Rectal smooth muscle tissue (tissue), 1 donor: ENCODE data around the gene ST8SIA3.

Experiments
- H3K27ac ChIP-seq: one replicate; pipeline ENCODE4 v1.7.0; 2013; ENCODE audit warnings: low read depth, low read length, inconsistent platforms
- H3K27me3 ChIP-seq: one replicate; pipeline ENCODE4 v1.7.0; 2013; ENCODE audit warnings: low read length; ENCODE audit not compliant: control insufficient read depth, insufficient read depth
- H3K36me3 ChIP-seq: one replicate; pipeline ENCODE4 v1.7.0; 2013; ENCODE audit warnings: low read length; ENCODE audit not compliant: control insufficient read depth, insufficient read depth
- H3K4me1 ChIP-seq: one replicate; pipeline ENCODE4 v1.7.0; 2013; ENCODE audit warnings: low read length; ENCODE audit not compliant: control insufficient read depth, insufficient read depth
- H3K4me3 ChIP-seq: one replicate; pipeline ENCODE4 v1.7.0; 2013; ENCODE audit warnings: low read length
- H3K9ac ChIP-seq: one replicate; pipeline ENCODE4 v1.7.0; 2013; ENCODE audit warnings: low read length

ST8SIA3 gene, protein sequence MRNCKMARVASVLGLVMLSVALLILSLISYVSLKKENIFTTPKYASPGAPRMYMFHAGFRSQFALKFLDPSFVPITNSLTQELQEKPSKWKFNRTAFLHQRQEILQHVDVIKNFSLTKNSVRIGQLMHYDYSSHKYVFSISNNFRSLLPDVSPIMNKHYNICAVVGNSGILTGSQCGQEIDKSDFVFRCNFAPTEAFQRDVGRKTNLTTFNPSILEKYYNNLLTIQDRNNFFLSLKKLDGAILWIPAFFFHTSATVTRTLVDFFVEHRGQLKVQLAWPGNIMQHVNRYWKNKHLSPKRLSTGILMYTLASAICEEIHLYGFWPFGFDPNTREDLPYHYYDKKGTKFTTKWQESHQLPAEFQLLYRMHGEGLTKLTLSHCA

DNA sequence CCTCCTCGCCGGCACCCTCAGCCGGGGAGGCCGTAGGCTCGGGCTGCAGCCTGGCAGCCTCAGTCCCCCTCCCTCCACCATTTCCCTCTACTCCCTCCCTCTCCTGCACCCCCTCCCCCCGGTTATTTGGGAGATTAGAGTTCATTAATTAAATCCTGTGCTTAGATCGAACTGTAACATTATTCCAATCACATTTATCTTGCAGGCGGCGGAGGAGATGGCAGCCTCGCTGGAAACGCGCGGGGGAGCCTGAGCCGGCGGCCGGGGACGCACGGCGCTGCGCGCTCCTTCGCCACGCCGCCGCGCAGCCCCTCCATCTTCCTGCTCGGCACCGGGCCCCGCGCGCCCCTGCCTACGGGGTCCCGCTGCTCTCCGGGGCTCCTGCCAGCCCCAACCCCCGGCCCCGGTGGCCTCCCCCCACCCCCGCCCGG is at the start of gene ST8SIA3:
Gene ST8SIA3 (plus strand): TSS at position 287 of the 431 bp plus-strand sequence. CDS start 290 bp downstream, outside the sequence.
- H3K4me1 ChIP-seq, result no peaks in the 10 kb centered on the region
- H3K27me3 ChIP-seq, result no peaks in the 10 kb centered on the region
- no peak within 1 kb of the TSS for H3K27ac ChIP-seq
- H3K9ac ChIP-seq, result no peak within 1 kb of the TSS
- no peaks in the 10 kb centered on the region for H3K36me3 ChIP-seq
- H3K4me3 ChIP-seq, result no peak within 1 kb of the TSS

DNA sequence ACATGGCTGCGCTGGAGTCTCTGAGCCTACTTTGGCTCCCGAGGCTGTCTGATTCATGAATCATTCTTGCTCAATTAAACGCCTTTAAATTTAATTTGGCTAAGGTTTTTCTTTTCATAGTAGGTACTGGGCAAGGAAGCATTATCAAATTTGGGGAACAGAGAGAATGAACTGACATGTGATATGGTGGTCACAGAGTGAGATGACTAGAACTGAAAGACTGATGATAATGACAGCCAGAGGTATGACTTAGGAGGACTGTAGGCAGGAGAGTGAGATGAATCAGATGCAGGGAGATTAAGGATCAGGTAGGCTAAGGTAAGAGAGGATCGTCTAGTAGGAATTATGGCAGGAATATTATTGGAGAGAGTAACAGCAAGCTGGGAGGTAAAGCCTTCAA is 40.9 kb upstream of the ST8SIA3 start:
- no peak overlapping the region for H3K27ac ChIP-seq
- no peaks in the 10 kb centered on the region for H3K36me3 ChIP-seq
- H3K4me1 ChIP-seq, result no peaks in the 10 kb centered on the region

DNA sequence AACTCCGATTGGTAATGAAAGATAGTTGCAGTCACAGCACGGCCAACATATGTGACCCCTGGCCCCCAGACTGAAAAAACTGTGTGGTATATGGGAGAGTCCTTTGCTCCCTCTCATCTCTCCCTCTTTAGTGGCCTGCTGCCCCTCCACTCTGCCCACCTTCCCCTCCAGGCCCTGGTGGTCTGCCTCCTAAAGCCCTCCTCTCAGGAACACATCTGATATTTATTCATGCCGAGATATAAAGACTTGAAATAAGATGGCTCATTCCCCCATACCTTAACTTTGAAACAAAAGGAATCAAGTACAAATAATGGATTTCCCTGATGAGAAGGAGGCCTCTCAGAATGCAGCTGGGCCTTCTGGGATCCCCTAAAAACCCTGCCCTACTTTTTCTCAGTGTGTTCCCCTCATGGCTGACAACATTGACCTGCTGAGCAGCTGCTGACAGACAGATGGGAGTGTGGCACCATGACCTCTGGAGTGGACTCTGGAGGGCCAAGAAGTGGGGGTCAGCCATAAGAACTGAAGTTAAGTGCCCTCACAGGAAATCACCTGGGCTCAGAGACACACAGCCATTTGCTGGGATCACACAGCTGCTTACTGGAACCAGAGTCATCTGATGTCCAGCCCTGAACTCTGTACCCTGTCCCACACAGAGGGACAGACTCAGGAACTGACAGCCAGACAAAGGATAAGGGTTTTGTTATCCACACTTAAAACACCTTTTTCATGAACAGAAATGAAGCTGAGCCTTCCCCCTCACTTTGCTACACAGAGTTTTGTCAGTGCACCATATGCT is 39.8 kb upstream of the ST8SIA3 start:
- H3K27ac ChIP-seq, result no peak overlapping the region
- H3K27me3 ChIP-seq, result no peaks in the 10 kb centered on the region
- H3K9ac ChIP-seq, result no peak overlapping the region
- no peaks in the 10 kb centered on the region for H3K4me1 ChIP-seq
- no peak overlapping the region for H3K4me3 ChIP-seq
- H3K36me3 ChIP-seq, result no peaks in the 10 kb centered on the region

More for the DNA sequence above, 40.9 kb upstream of the ST8SIA3 start:
- Histone ChIP-seq H3K9ac (no peak overlapping the region), H3K27me3 (no peaks in the 10 kb centered on the region), H3K4me3 (no peak overlapping the region)

DNA sequence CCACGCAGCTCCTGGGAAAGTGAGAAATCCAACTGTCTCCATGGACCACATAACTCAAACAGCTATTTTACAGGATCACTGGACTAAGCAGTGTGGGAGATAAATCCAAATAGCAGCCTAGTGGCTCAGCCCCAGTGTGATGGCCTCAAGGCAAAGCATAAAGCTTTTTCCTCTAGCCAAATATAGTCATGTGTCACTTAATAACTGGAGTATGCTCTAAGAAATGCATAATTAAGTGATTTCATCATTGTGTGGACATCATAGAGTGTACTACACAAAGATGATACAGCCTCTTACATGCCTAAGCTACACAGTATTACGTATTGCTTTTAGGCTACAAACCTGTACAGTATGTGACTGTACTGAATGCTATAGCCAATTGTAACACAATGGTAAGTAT is 31.8 kb upstream of the ST8SIA3 start:
- H3K27ac ChIP-seq, result no peak overlapping the region
- H3K27me3 ChIP-seq, result no peaks in the 10 kb centered on the region
- no peaks in the 10 kb centered on the region for H3K36me3 ChIP-seq
- H3K4me1 ChIP-seq, result no peaks in the 10 kb centered on the region
- no peak overlapping the region for H3K4me3 ChIP-seq
- H3K9ac ChIP-seq, result no peak overlapping the region

DNA sequence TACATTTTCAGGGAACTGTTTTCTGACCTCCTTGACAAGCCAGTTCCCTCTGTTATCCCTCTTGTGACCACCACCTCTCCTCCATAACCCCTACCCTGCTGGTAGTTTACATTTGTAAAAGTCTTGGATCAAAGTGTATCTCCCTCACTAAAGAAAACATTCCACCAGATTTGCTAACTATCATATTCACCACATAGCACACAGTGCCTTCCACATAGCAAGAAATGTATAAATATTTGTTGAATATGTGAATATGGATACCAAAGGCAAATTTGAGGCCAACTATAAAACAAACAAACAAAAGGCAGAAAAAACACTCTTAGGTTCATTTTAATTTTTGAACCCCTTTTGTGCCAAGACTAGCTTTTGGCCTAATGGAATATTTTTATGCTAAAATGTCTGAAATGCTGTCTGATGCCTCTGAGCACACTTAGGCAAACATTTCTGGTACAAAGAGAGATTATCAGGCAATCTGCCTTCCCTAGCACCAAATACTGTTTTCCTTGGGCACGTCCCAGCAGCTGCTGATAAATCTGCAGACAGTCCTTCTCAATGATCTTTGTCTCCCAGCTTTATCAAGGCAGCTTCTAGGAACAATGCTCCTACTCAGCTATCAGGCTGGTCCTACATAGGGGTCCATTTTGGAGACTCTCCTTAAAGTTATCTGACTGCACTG is 26.7 kb upstream of the ST8SIA3 start:
- Histone ChIP-seq H3K4me1 (no peaks in the 10 kb centered on the region), H3K36me3 (no peaks in the 10 kb centered on the region), H3K27me3 (no peaks in the 10 kb centered on the region), H3K9ac (no peak overlapping the region), H3K4me3 (no peak overlapping the region), H3K27ac (no peak overlapping the region)

DNA sequence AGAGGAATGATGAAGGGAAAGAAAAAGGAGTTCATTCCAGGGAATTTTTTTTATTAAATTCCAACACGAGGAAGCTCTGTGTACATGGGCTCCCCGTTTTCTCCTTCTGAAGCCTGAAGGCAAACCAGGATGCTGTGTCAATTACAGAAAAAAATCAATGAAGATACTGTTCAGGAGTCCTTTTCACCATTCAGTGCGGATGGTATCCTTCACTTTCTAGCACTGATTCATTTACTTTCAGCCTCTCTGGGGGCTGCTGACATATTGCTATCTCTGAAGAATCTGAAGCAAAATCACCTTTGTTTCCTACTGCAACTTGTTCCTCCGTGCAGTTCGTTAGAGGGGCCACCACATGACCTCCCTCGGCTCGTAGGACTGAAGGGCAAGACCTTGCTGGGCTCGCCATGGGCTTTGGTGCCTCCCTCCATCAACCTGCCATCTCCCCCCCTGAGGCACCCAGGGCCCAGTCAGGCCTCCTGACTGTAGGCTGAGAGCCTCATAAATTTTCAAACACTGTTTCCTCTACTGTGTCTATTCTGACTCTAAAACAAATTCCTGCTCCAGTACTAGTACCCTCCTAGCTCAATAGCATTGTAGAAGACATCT is 25.5 kb upstream of the ST8SIA3 start:
- Histone ChIP-seq H3K27me3 (no peaks in the 10 kb centered on the region), H3K4me3 (no peak overlapping the region), H3K9ac (no peak overlapping the region), H3K36me3 (no peaks in the 10 kb centered on the region), H3K4me1 (no peaks in the 10 kb centered on the region), H3K27ac (no peak overlapping the region)

DNA sequence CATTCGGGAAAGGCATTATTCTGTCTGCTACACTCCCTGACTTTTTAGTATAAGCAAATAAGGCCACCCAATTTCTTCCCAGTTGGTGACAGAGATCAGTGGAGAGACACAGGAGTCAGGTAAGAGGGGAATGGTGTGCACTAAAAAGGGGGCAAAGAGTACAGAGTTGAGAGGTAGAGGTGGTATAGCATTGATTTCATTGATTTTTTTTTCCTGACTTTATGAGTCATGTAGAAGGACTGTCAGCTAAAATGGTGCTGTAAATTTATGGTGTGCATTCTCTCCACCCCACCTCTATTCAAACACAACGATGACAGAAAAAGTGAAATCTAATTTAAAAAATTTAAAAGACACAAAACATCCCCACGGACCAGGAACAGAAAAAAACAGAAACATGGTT is 23.7 kb upstream of the ST8SIA3 start:
- Histone ChIP-seq H3K4me3 (no peak overlapping the region), H3K27ac (no peak overlapping the region), H3K4me1 (no peaks in the 10 kb centered on the region), H3K9ac (no peak overlapping the region), H3K36me3 (no peaks in the 10 kb centered on the region), H3K27me3 (no peaks in the 10 kb centered on the region)

DNA sequence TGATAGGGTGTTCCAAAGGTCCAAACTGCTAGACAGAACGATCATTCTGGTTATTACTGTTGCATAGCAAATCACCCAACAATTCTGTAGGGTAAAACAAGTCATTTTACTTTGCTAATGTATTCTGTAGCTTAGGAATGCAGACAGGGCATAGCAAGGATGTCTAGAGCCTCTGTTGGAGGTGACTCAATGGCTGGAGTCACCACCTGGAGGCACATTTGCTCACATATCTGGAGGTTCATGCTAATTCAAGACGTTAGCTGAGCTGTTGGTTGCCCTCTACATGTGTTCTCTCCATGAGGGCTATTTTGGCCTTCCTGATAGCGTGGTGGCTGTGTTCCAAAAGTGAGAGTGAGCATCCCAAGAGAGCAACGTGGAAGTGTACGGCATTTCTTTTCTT is 22.5 kb upstream of the ST8SIA3 start:
- Histone ChIP-seq H3K4me3 (no peak overlapping the region), H3K9ac (no peak overlapping the region), H3K27ac (no peak overlapping the region), H3K27me3 (peaks cover 2% of the 10 kb centered on the region), H3K4me1 (no peaks in the 10 kb centered on the region), H3K36me3 (no peaks in the 10 kb centered on the region)

DNA sequence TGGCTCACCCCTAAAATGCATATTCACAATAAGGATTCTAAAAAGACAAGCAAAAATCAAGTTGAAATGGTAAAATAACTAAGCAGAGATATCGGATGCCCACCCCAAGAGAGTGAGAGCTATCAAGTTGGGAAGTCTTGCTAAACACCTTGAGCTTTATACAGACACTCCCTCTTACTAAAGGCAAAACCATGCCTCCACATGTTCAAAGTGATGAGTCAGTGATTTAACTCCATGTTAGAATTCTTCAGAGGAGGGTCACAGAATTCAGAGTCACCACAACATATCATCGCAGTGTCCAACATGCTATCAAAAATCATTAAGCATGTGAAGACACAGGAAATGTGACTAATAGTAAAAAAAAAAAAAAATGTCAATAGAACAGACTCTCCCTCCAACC is 20.6 kb upstream of the ST8SIA3 start:
- Histone ChIP-seq H3K9ac (no peak overlapping the region), H3K36me3 (no peaks in the 10 kb centered on the region), H3K4me1 (no peaks in the 10 kb centered on the region), H3K4me3 (no peak overlapping the region), H3K27me3 (peaks cover 2% of the 10 kb centered on the region), H3K27ac (no peak overlapping the region)

DNA sequence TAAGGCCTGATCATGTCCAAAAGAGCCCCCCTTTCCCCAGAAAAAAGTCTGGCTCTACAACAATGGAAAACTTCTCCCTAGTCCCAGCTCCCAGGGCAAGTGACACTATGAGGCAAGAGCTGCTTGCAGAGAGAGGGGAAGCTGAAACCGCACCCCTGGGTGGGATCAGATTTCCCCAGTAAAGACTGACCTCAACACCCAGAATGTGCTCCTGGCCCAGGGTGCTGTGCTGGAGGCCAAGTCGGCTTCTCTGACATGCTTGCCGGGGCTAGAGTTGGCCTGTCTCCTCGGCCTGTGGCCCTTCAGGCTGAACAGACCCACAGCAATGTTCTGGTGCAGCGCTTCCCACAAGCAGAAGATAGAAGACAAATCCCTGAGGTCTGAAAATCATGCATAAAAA is 18.4 kb upstream of the ST8SIA3 start:
- Histone ChIP-seq H3K27me3 (peaks cover 2% of the 10 kb centered on the region), H3K36me3 (no peaks in the 10 kb centered on the region), H3K4me3 (no peak overlapping the region), H3K4me1 (no peaks in the 10 kb centered on the region), H3K27ac (no peak overlapping the region), H3K9ac (no peak overlapping the region)

DNA sequence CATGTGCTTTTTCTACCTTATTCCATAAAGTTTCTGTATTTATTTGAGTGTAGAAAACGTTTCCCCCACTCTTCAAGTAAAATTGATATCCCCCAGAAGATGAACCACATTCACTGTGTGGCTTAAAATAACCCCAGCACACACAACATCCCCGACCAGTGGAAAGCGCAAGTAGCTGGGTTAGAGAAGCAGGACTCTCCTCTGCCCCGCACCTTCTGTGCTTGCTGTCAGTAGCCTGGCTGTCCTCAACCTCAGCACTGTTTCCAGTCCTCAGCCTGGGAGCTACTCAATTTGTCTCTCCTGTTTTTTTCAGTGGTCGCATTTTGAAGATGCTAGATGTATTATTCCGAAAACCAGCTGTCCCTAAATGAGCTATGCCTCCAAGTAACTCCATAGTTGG is 18.0 kb upstream of the ST8SIA3 start:
- Histone ChIP-seq H3K27ac (no peak overlapping the region), H3K9ac (no peak overlapping the region), H3K36me3 (no peaks in the 10 kb centered on the region), H3K4me3 (no peak overlapping the region), H3K4me1 (no peaks in the 10 kb centered on the region), H3K27me3 (peaks cover 2% of the 10 kb centered on the region)

DNA sequence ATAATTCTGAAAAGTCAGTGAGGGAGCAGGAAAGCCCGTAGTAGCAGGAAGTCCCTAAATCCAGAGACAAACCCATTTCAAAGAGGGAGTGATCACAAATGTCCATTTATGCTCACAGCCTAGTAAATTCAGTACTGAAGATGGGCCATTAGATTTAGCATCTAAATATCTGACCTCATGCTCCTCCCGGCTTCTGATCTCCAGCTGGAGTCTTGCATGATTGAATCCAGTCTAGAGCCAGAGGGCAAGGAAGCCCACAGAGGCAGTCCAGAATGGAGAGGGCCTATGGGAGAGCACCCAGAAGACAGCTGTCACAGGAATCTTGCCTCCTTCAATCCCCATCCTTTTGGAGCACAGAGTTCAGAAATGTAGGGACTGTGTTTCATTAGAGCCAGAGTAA is 16.0 kb upstream of the ST8SIA3 start:
- Histone ChIP-seq H3K4me1 (no peaks in the 10 kb centered on the region), H3K4me3 (no peak overlapping the region), H3K27me3 (peaks cover 2% of the 10 kb centered on the region), H3K9ac (no peak overlapping the region), H3K27ac (no peak overlapping the region), H3K36me3 (no peaks in the 10 kb centered on the region)
